GM23338 (cell line): ENCODE measurements around the gene STK24. TPM values are rescaled to one million over a fixed set of nuclear protein-coding genes. Genes with fewer than 3 reads are reported as not detected.

Experiments
- ATAC-seq: fragments of 200-7000 bp; cut with Tn5 transposase; 3 replicates; pipeline ENCODE4 v1.9.1; 2020
- DNase-seq: peaks from one replicate; pipeline ENCODE4 v3.0.0-alpha.2; 2015; ENCODE audit warnings: low spot score
- H2AFZ ChIP-seq: fragments of 200-600 bp; sonication (generic); 2 replicates; pipeline ENCODE4 v1.8.0; 2016; ENCODE audit warnings: antibody characterized with exemption, mild to moderate bottlenecking, moderate library complexity
- H3F3A ChIP-seq: fragments of 200-600 bp; sonication (generic); replicated peaks from 2 replicates; pipeline ENCODE4 v1.8.0; 2017; ENCODE audit warnings: antibody characterized with exemption, mixed run types, low read depth
- H3K27ac ChIP-seq: fragments of 200-600 bp; sonication (generic); 2 replicates; pipeline ENCODE4 v1.6.1; 2016; ENCODE audit warnings: low read depth
- H3K27me3 ChIP-seq: fragments of 200-600 bp; sonication (generic); 2 replicates; pipeline ENCODE4 v1.8.0; 2016; ENCODE audit warnings: mild to moderate bottlenecking, mixed run types, moderate library complexity; ENCODE audit not compliant: insufficient read depth
- H3K36me3 ChIP-seq: fragments of 200-600 bp; sonication (generic); 2 replicates; pipeline ENCODE4 v1.8.0; 2016; ENCODE audit warnings: mild to moderate bottlenecking; ENCODE audit not compliant: insufficient read depth
- H3K4me1 ChIP-seq: fragments of 200-600 bp; sonication (generic); 2 replicates; pipeline ENCODE4 v1.8.0; 2016; ENCODE audit warnings: mild to moderate bottlenecking, moderate library complexity; ENCODE audit not compliant: insufficient read depth
- H3K4me2 ChIP-seq: fragments of 200-600 bp; sonication (generic); 2 replicates; pipeline ENCODE4 v1.7.1; 2017; ENCODE audit warnings: mixed run types
- H3K4me3 ChIP-seq: fragments of 200-600 bp; sonication (generic); 2 replicates; pipeline ENCODE4 v1.6.1; 2016; ENCODE audit warnings: mixed run types
- H3K79me2 ChIP-seq: fragments of 200-600 bp; sonication (generic); replicated peaks from 2 replicates; pipeline ENCODE4 v1.8.0; 2017; ENCODE audit warnings: mild to moderate bottlenecking; ENCODE audit not compliant: insufficient read depth
- H3K9me2 ChIP-seq: fragments of 200-600 bp; sonication (generic); 2 replicates; pipeline ENCODE4 v1.8.0; 2017; ENCODE audit not compliant: insufficient read depth
- H4K20me1 ChIP-seq: fragments of 200-600 bp; sonication (generic); replicated peaks from 2 replicates; pipeline ENCODE4 v1.8.0; 2017; ENCODE audit warnings: mild to moderate bottlenecking; ENCODE audit not compliant: insufficient read depth
- H3K27ac Mint-ChIP-seq: 2 replicates; pipeline ENCODE4 v1.8.0; 2020; ENCODE audit warnings: inconsistent platforms, mild to moderate bottlenecking, moderate library complexity, mixed read lengths
- H3K27me3 Mint-ChIP-seq: 3 replicates; pipeline ENCODE4 v1.8.0; 2022; ENCODE audit warnings: low read depth, mild to moderate bottlenecking, moderate library complexity, mixed read lengths, inconsistent platforms; ENCODE audit not compliant: insufficient read depth, poor library complexity
- H3K36me3 Mint-ChIP-seq: 3 replicates; pipeline ENCODE4 v1.8.0; 2021; ENCODE audit warnings: low read depth, mild to moderate bottlenecking, inconsistent platforms, moderate library complexity, mixed read lengths
- H3K4me1 Mint-ChIP-seq: 3 replicates; pipeline ENCODE4 v1.8.0; 2020; ENCODE audit warnings: mild to moderate bottlenecking, inconsistent platforms, mixed read lengths
- H3K4me3 Mint-ChIP-seq: 3 replicates; pipeline ENCODE4 v1.8.0; 2021; ENCODE audit warnings: moderate library complexity, mild to moderate bottlenecking, inconsistent platforms, mixed read lengths
- H3K9me3 Mint-ChIP-seq: 3 replicates; pipeline ENCODE4 v1.8.0; 2020; ENCODE audit warnings: moderate library complexity, mild to moderate bottlenecking, inconsistent platforms, mixed read lengths
- EZH2 ChIP-seq: fragments of 200-600 bp; sonication (generic); IDR thresholded peaks from one replicate; pipeline ENCODE4 v1.8.0; 2017; ENCODE audit warnings: antibody characterized with exemption, mild to moderate bottlenecking, low read depth; ENCODE audit not compliant: unreplicated experiment
- EZH2phosphoT487 ChIP-seq: fragments of 200-600 bp; sonication (generic); IDR thresholded peaks from one replicate; pipeline ENCODE4 v1.8.1; 2018; ENCODE audit warnings: antibody characterized with exemption; ENCODE audit not compliant: unreplicated experiment
- JUNB ChIP-seq: IDR thresholded peaks from one replicate; pipeline ENCODE4 v1.6.1; 2016; ENCODE audit warnings: antibody characterized with exemption; ENCODE audit not compliant: unreplicated experiment
- NANOG ChIP-seq: IDR thresholded peaks from 2 replicates; pipeline ENCODE4 v1.6.1; 2016; ENCODE audit warnings: antibody characterized with exemption, borderline replicate concordance
- REST ChIP-seq: IDR thresholded peaks from one replicate; pipeline ENCODE4 v1.6.1; 2018; ENCODE audit warnings: antibody characterized with exemption; ENCODE audit not compliant: unreplicated experiment
- STAT1 ChIP-seq: IDR thresholded peaks from one replicate; pipeline ENCODE4 v1.6.1; 2016; ENCODE audit warnings: antibody characterized with exemption; ENCODE audit not compliant: unreplicated experiment
- ZNF114 ChIP-seq: fragments of 250-450 bp; sonication (Bioruptor Pico); IDR thresholded peaks from 2 replicates; pipeline ENCODE4 v1.5.0; 2020; ENCODE audit warnings: mild to moderate bottlenecking, moderate library complexity
- ZNF331 ChIP-seq: fragments of 250-450 bp; sonication (Bioruptor Pico); IDR thresholded peaks from 2 replicates; pipeline ENCODE4 v1.5.0; 2020; ENCODE audit warnings: low read depth, mild to moderate bottlenecking, moderate library complexity
- polyA plus RNA-seq: library from polyadenylated mRNA; unstranded; fragments of >200 nt; fragmentation: Nextera tagmentation; extraction: Ambion mirVana; gene quantifications from 2 replicates; pipeline ENCODE4 v1.2.1, GENCODE V29; 2016
- total RNA-seq: library from RNA; depleted of rRNA; stranded (reverse); fragments of >200 nt; shearing (Covaris generic); gene quantifications from 2 replicates; pipeline ENCODE4 v1.2.3, GENCODE V29; 2014
- TF ChIP-seq, protein P1 (sequence below), 2 experiments: fragments of 200-600 bp in 1 of 2; sonication (generic) in 1 of 2; conservative IDR thresholded peaks; 2 replicates each; pipeline versions ENCODE4 v1.5.1 to v1.6.1; 2016 to 2017; ENCODE audit warnings: antibody characterized with exemption in 2 of 2, low read depth in 2 of 2, mild to moderate bottlenecking in 2 of 2, moderate library complexity in 1 of 2
- TF ChIP-seq, protein P2 (sequence below): IDR thresholded peaks from 2 replicates; pipeline ENCODE4 v1.6.1; 2016; ENCODE audit warnings: antibody characterized with exemption

STK24 gene
- total and polyA plus RNA-seq, 2 experiments from 2014 or later, result 56.5 to 144 TPM

DNA sequence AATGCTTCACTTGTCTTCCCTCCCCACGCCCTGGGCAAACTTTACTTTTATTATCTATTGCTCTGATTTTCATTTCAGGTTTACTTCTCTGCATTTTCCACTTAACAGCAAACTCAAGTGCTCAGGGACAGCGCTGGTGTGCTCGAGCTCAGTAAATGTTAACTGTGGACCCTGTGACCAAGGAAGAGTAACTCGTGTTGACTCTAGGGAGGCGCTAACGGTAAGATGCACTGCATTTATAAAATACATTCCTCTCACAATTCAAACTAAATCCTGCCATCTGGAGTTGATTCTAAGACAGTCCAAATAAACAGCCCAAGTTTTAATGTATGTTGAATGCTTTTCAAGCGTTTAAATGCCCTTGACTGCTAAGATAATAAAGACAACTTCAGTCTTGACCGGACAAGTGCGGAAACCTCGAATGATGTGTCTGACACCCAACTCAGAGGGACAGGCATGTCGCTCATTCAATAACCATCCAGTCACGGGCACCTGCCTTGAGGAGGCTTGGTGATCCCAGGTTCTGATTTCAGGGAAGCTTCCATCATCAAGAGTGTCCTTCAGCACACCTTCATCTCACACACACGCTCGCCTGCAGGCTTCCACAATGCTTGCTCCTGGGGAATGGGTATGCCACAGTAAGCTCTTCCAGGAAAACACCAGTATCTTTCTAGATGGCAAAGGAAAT lies 93.2 kb downstream of the STK24 start (continued):
- TF ChIP-seq NANOG (no peak), ZNF331 (CRISPR knock-in tag) (no peak), EZH2 (no peak), JUNB (no peak), STAT1 (no peak), ZNF114 (CRISPR knock-in tag) (no peak), EZH2phosphoT487 (no peak)
- TF ChIP-seq, protein P1, sequence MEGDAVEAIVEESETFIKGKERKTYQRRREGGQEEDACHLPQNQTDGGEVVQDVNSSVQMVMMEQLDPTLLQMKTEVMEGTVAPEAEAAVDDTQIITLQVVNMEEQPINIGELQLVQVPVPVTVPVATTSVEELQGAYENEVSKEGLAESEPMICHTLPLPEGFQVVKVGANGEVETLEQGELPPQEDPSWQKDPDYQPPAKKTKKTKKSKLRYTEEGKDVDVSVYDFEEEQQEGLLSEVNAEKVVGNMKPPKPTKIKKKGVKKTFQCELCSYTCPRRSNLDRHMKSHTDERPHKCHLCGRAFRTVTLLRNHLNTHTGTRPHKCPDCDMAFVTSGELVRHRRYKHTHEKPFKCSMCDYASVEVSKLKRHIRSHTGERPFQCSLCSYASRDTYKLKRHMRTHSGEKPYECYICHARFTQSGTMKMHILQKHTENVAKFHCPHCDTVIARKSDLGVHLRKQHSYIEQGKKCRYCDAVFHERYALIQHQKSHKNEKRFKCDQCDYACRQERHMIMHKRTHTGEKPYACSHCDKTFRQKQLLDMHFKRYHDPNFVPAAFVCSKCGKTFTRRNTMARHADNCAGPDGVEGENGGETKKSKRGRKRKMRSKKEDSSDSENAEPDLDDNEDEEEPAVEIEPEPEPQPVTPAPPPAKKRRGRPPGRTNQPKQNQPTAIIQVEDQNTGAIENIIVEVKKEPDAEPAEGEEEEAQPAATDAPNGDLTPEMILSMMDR (conservative IDR thresholded peaks at IDR 0.05; ENCODE audit: low read depth in 2 of 2), result no peak; a peak in 1 of 4 replicates
- TF ChIP-seq, protein P2, sequence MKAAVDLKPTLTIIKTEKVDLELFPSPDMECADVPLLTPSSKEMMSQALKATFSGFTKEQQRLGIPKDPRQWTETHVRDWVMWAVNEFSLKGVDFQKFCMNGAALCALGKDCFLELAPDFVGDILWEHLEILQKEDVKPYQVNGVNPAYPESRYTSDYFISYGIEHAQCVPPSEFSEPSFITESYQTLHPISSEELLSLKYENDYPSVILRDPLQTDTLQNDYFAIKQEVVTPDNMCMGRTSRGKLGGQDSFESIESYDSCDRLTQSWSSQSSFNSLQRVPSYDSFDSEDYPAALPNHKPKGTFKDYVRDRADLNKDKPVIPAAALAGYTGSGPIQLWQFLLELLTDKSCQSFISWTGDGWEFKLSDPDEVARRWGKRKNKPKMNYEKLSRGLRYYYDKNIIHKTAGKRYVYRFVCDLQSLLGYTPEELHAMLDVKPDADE, result no peak

DNA sequence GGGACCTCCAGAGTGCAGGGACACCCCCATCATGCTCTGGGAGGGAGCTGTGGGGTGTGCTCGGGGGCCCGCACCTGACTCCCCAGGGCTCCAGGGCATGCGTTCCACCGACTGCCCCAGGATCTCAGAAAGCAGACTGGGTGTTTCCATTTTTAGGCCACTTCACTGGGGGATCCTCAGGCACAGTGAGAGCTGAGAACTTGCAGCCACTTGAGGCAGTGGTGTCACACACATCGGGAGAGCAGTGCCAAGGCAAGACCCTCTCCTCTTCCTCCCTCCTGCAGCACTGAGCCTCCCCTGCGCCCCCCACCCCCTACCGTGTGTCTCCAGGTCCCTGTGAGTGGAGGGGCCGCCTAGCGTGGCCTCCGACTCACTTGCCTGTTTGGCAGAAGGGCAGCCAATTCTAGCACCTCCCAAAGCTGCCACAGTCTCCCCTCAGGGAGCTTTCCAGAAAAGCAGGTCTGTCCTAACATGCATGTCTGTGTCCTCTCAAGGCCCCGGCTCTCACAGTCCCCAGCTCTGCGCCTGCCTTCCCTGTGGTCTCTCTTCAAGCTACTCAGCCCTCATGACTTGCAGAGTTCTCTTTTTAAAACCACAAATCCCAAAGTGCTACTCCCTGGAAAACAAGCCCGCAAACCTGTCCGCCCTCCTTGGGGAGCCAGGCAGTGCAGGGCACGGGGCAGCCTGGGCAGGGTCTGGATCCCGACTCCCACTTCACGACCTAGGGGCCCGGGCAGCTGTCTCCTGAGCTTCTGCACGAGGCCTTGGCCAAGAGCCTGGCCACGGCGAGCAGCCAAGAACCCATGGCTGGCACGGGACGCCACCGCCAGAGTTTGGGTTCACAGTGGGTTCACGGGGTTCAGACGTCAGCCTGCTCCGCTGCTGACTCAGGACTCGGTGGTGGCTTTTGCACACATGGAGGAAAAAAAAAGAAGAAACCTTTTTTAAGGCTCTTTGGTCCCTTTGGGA lies 94.1 kb downstream of the STK24 start:
- no peak for TF ChIP-seq EZH2phosphoT487
- no peak for TF ChIP-seq REST
- TF ChIP-seq, protein P1 (conservative IDR thresholded peaks at IDR 0.05; ENCODE audit: low read depth in 2 of 2), result peak; percentile 30 to 64; a peak in 3 of 4 replicates
- H3K27ac Mint-ChIP-seq, result 0 out of 2 replicates have a peak overlapping the region, but pooled peaks have one; percentile 50
- H4K20me1 ChIP-seq, result peaks cover 66% of the 10 kb centered on the region
- peak overlapping the region; percentile 82; the same call in 1 of the 2 replicates for H3K27ac ChIP-seq
- no peaks in the 10 kb centered on the region for H3K9me2 ChIP-seq
- H3K79me2 ChIP-seq, result peaks cover 99% of the 10 kb centered on the region
- H3K9me3 Mint-ChIP-seq, result no peaks in the 10 kb centered on the region
- H3K36me3 ChIP-seq, result peaks cover 3% of the 10 kb centered on the region; the same call in 1 of the 2 replicates
- peak; percentile 46 for DNase-seq
- H3K4me1 Mint-ChIP-seq, result peaks cover 88% of the 10 kb centered on the region
- H3K27me3 ChIP-seq, result no peaks in the 10 kb centered on the region
- peaks cover 9% of the 10 kb centered on the region for H3K27me3 Mint-ChIP-seq
- H3K4me3 ChIP-seq, result no peak overlapping the region
- H3K36me3 Mint-ChIP-seq, result peaks cover 9% of the 10 kb centered on the region; the same call in 2 of the 3 replicates
- peak; percentile 52 for ATAC-seq
- peaks cover 13% of the 10 kb centered on the region for H3F3A ChIP-seq
- H3K4me1 ChIP-seq, result peaks cover 81% of the 10 kb centered on the region
- peak overlapping the region; percentile 67; the same call in 1 of the 2 replicates for H3K4me2 ChIP-seq
- no peak overlapping the region for H3K4me3 Mint-ChIP-seq
- H2AFZ ChIP-seq, result no peak overlapping the region
